OCI-LY3 (cell line): Measurements from ENCODE around the gene ARMH4.

Source experiments
- H2AFZ ChIP-seq: fragments of 200-600, 300-600 bp; shearing (Covaris generic); 2 replicates; pipeline ENCODE4 v1.6.0; 2014; ENCODE audit warnings: antibody characterized with exemption, low read depth, low read length
- H3K27ac ChIP-seq: fragments of 200-600, 300-600 bp; sonication (generic); 2 replicates; pipeline ENCODE4 v1.5.1; 2014; ENCODE audit warnings: mild to moderate bottlenecking, low read length, moderate library complexity, mixed read lengths
- H3K27me3 ChIP-seq: fragments of 200-600, 300-600 bp; sonication (generic); 2 replicates; pipeline ENCODE4 v1.6.1; 2014; ENCODE audit warnings: low read depth, low read length, mixed read lengths
- H3K36me3 ChIP-seq: fragments of 200-600, 300-600 bp; sonication (generic); replicated peaks from 2 replicates; pipeline ENCODE3; 2014; ENCODE audit warnings: low read depth, low read length, mixed read lengths
- H3K4me1 ChIP-seq: fragments of 300-600, 200-600 bp; sonication (generic); 2 replicates; pipeline ENCODE4 v1.6.1; 2014; ENCODE audit warnings: low read length, mixed read lengths
- H3K4me2 ChIP-seq: fragments of 200-600, 300-600 bp; sonication (generic); 2 replicates; pipeline ENCODE4 v1.6.1; 2014; ENCODE audit warnings: low read length, mixed read lengths
- H3K4me3 ChIP-seq: fragments of 300-600, 200-600 bp; sonication (generic); 2 replicates; pipeline ENCODE4 v1.5.1; 2014; ENCODE audit warnings: antibody characterized with exemption, mild to moderate bottlenecking, low read length, moderate library complexity
- H3K79me2 ChIP-seq: fragments of 300-600, 200-600 bp; shearing (Covaris generic); 2 replicates; pipeline ENCODE4 v1.6.1; 2014; ENCODE audit warnings: mild to moderate bottlenecking, low read length, mixed read lengths
- H3K9ac ChIP-seq: fragments of 300-600, 200-600 bp; shearing (Covaris generic); 2 replicates; pipeline ENCODE4 v1.6.0; 2014; ENCODE audit warnings: mild to moderate bottlenecking, low read length, moderate library complexity
- H3K9me3 ChIP-seq: fragments of 200-600, 300-600 bp; shearing (Covaris generic); 2 replicates; pipeline ENCODE4 v1.6.1; 2014; ENCODE audit warnings: low read length, mixed read lengths; ENCODE audit not compliant: insufficient read depth
- H4K20me1 ChIP-seq: fragments of 200-600, 300-600 bp; sonication (generic); 2 replicates; pipeline ENCODE4 v1.6.1; 2016; ENCODE audit warnings: low read length, mixed read lengths; ENCODE audit not compliant: insufficient read depth
- EZH2phosphoT487 ChIP-seq: fragments of 200-600 bp; shearing (Covaris generic); IDR thresholded peaks from 2 replicates; pipeline ENCODE4 v1.6.1; 2018; ENCODE audit warnings: antibody characterized with exemption, mixed run types, low read depth
- TF ChIP-seq, protein P1 (sequence below): fragments of 200-600, 300-600 bp; sonication (generic); IDR thresholded peaks from 2 replicates; pipeline ENCODE4 v1.5.1; 2014; ENCODE audit warnings: antibody characterized with exemption, low read length, low read depth

ARMH4 gene

DNA sequence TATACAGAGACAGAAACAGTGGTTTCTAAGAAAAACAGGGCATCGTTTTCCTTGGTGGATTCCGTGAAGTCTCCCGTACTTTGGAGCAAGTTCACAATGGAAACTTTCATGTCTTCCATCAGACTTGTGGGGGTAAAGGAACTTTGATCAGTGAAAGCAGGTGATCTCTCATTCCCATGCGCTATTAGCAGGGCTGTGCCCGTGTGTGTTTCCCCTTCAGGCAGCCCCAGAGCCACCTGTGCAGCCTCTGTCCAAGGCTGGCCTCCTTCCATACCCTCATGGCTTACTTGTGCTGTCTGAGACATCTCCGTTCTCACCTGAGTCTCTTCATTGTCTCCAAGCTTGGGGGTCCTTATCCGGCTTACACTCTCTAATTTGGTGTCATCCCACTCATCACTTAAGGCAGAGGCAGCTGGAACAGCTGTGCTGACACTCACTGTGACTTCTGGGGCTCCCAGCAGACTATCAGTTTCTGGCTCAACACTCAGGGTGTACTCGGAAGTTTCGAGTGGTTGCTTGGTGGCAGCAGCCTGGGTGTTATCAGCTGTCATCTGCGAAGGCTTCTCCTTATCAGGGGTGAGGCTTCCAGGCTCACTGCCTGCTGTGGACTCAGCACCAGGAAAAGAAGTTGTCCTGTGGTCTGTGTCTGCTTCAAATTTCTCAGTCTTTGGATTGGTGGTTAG is 13.8 kb downstream of the ARMH4 start:
- no peak for TF ChIP-seq EZH2phosphoT487
- TF ChIP-seq, protein P1, sequence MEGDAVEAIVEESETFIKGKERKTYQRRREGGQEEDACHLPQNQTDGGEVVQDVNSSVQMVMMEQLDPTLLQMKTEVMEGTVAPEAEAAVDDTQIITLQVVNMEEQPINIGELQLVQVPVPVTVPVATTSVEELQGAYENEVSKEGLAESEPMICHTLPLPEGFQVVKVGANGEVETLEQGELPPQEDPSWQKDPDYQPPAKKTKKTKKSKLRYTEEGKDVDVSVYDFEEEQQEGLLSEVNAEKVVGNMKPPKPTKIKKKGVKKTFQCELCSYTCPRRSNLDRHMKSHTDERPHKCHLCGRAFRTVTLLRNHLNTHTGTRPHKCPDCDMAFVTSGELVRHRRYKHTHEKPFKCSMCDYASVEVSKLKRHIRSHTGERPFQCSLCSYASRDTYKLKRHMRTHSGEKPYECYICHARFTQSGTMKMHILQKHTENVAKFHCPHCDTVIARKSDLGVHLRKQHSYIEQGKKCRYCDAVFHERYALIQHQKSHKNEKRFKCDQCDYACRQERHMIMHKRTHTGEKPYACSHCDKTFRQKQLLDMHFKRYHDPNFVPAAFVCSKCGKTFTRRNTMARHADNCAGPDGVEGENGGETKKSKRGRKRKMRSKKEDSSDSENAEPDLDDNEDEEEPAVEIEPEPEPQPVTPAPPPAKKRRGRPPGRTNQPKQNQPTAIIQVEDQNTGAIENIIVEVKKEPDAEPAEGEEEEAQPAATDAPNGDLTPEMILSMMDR, result no peak
- Histone ChIP-seq H3K4me2 (no peak overlapping the region), H4K20me1 (no peaks in the 10 kb centered on the region), H3K27me3 (no peaks in the 10 kb centered on the region), H2AFZ (no peak overlapping the region), H3K27ac (no peak overlapping the region), H3K9me3 (no peaks in the 10 kb centered on the region), H3K4me3 (no peak overlapping the region), H3K79me2 (no peaks in the 10 kb centered on the region), H3K4me1 (no peaks in the 10 kb centered on the region), H3K9ac (no peak overlapping the region), H3K36me3 (no peaks in the 10 kb centered on the region)

DNA sequence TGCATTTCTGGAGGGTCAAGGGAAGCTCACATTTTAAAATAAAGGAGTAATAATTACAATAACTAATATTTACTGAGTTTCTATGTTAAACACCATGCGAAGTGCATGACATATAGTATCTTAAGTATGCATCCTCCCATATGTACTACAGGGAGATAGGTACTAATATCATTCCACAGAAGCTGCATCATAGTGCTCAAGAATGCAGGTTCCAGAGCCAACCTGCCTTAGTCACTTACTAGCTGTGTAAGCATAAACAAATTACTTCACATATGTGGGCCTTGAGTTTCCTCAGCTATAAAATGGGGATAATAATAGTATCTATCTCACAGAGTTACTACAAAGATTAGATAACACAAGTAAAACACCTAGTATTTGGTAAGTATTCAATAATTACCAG is 18.3 kb downstream of the ARMH4 start:
- Histone ChIP-seq H3K27me3 (no peaks in the 10 kb centered on the region), H3K9me3 (no peaks in the 10 kb centered on the region), H2AFZ (no peak overlapping the region), H3K27ac (no peak overlapping the region), H3K4me1 (no peaks in the 10 kb centered on the region), H3K4me2 (no peak overlapping the region), H3K79me2 (no peaks in the 10 kb centered on the region), H3K36me3 (no peaks in the 10 kb centered on the region), H3K9ac (no peak overlapping the region), H3K4me3 (no peak overlapping the region), H4K20me1 (no peaks in the 10 kb centered on the region)
- TF ChIP-seq EZH2phosphoT487, result no peak

DNA sequence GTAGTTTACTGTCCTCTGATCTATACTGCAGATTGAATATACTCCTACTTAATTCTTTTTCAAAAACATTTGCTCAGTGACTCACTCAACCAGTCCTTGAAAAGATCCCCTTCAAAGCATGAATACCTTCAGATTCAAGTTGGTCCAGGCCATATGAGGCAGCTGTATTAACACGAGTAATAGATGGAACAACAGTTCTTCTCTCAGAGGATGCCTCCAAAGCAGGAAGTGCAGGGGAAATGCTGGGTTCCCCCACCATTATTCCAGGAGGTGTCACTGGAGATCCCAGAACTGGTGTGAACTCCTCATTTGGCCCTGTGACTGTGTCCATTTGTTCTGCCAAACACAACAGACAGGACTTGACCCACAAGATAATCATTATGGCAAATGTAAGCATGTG is 20.6 kb downstream of the ARMH4 start:
- TF ChIP-seq, protein P1, result no peak
- no peak for TF ChIP-seq EZH2phosphoT487
- H3K79me2 ChIP-seq, result no peaks in the 10 kb centered on the region

DNA sequence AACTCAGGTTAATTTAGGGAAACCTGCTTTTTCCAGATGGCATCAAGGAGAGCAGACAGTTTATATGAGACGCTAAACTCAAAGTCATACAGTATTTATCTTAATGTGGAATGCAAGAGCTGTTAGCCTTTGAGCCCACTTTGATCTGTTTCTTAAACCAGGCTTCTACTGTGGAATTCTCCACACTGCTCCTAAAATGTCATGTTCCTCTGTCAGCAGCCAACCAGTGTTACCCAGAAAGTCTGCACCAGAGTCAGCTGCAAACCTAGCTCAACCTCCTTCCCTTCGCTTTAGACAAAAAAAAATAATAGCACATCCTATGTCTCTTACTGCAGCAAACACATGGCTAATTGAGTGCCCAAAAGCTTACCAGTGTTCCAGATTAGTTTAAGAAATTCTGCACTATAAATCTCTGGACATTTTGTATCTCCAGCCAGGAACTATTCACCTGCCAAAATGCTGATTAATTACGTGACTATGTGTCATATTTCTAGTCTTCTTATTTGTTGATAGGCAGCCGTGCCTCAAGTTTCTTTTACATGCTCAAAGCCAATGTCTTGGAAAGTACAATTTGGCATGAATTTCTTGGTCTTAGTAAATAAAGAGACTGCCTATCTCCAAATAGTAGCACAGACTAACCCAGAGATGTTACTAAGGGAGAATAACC is 21.8 kb downstream of the ARMH4 start:
- TF ChIP-seq, protein P1, result no peak
- TF ChIP-seq EZH2phosphoT487, result no peak
- no peak overlapping the region for H3K4me2 ChIP-seq
- H3K79me2 ChIP-seq, result no peaks in the 10 kb centered on the region
- no peaks in the 10 kb centered on the region for H3K4me1 ChIP-seq
- no peak overlapping the region for H2AFZ ChIP-seq
- no peaks in the 10 kb centered on the region for H4K20me1 ChIP-seq
- H3K27me3 ChIP-seq, result no peaks in the 10 kb centered on the region
- no peaks in the 10 kb centered on the region for H3K36me3 ChIP-seq
- H3K9me3 ChIP-seq, result peaks cover 6% of the 10 kb centered on the region; the same call in 1 of the 2 replicates
- H3K9ac ChIP-seq, result no peak overlapping the region
- H3K27ac ChIP-seq, result no peak overlapping the region
- no peak overlapping the region for H3K4me3 ChIP-seq

More for the DNA sequence above, 20.6 kb downstream of the ARMH4 start:
- Histone ChIP-seq H2AFZ (no peak overlapping the region), H3K4me3 (no peak overlapping the region), H3K9me3 (peaks cover under 1% of the 10 kb centered on the region; the same call in 1 of the 2 replicates), H3K9ac (no peak overlapping the region), H3K4me2 (no peak overlapping the region), H3K27me3 (no peaks in the 10 kb centered on the region), H4K20me1 (no peaks in the 10 kb centered on the region), H3K4me1 (no peaks in the 10 kb centered on the region), H3K36me3 (no peaks in the 10 kb centered on the region), H3K27ac (no peak overlapping the region)
